Activated gamma-delta T cell treated with anti-CD3 and anti-CD28 coated beads, Interleukin-2, amount 50 U/mL, for 16 hours (primary cell): ENCODE results near the gene SAA4.
"Not testable (repeated sequence)": the region's sequence is repeated elsewhere in the genome, so short reads cannot be mapped to it uniquely, and the experiment has no call there.

Experiments
- DNase-seq: peaks from one replicate; pipeline ENCODE4 v3.0.0-alpha.2; 2020; ENCODE audit warnings: low read depth

The SAA4 gene

GRCh38 chr11:18189476-18190245 lies 46.9 kb downstream of the SAA4 start:
- not testable (repeated sequence) for DNase-seq

GRCh38 chr11:18188796-18189195 lies 47.8 kb downstream of the SAA4 start:
- no peak for DNase-seq
